RWPE1 (cell line): ENCODE data around the gene HDAC9.
"Not testable (repeated sequence)": the region's sequence is repeated elsewhere in the genome, so short reads cannot be mapped to it uniquely, and the experiment has no call there.

Experiments
- CTCF ChIA-PET: fragments of 350-600 bp; sonication (Branson Sonifier 250); formaldehyde crosslinking; extraction: SDS; loops from one replicate; lab custom pipeline; 2021; lab: Yijun Ruan, JAX
- POLR2A ChIA-PET: fragments of 400-600 bp; formaldehyde crosslinking; extraction: SDS; loops from one replicate; lab custom pipeline; 2020; ENCODE audit warnings: antibody characterized with exemption; ENCODE audit not compliant: low non-redundant PET; lab: Yijun Ruan, JAX
- DNase-seq: peaks from one replicate; pipeline ENCODE4 v3.0.0; 2012; ENCODE audit warnings: low spot score
- H3K27ac ChIP-seq: fragments of 450-650 bp; 2 replicates; pipeline ENCODE4 v1.5.1; 2017
- TF ChIP-seq, protein P1 (sequence below): fragments of 450-650 bp; conservative IDR thresholded peaks from 2 replicates; pipeline ENCODE4 v1.5.1; 2017; ENCODE audit warnings: low read depth, mild to moderate bottlenecking

HDAC9 gene

GRCh38 chr7:18724318-18724717 lies 228.8 kb downstream of the HDAC9 start:
- no peak overlapping the region for H3K27ac ChIP-seq
- ChIA-PET POLR2A (no interaction called here), CTCF (no interaction called here)
- TF ChIP-seq, protein P1, sequence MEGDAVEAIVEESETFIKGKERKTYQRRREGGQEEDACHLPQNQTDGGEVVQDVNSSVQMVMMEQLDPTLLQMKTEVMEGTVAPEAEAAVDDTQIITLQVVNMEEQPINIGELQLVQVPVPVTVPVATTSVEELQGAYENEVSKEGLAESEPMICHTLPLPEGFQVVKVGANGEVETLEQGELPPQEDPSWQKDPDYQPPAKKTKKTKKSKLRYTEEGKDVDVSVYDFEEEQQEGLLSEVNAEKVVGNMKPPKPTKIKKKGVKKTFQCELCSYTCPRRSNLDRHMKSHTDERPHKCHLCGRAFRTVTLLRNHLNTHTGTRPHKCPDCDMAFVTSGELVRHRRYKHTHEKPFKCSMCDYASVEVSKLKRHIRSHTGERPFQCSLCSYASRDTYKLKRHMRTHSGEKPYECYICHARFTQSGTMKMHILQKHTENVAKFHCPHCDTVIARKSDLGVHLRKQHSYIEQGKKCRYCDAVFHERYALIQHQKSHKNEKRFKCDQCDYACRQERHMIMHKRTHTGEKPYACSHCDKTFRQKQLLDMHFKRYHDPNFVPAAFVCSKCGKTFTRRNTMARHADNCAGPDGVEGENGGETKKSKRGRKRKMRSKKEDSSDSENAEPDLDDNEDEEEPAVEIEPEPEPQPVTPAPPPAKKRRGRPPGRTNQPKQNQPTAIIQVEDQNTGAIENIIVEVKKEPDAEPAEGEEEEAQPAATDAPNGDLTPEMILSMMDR: no peak
- no peak for DNase-seq

GRCh38 chr7:18727115-18727870 lies 231.7 kb downstream of the HDAC9 start:
- ChIA-PET CTCF (no interaction called here), POLR2A (no interaction called here)
- DNase-seq: no peak
- no peak overlapping the region for H3K27ac ChIP-seq
- TF ChIP-seq, protein P1: no peak

GRCh38 chr7:18736012-18736411 lies 240.5 kb downstream of the HDAC9 start:
- CTCF ChIA-PET, H3K27ac ChIP-seq, POLR2A ChIA-PET, DNase-seq: not testable (repeated sequence)

DNA sequence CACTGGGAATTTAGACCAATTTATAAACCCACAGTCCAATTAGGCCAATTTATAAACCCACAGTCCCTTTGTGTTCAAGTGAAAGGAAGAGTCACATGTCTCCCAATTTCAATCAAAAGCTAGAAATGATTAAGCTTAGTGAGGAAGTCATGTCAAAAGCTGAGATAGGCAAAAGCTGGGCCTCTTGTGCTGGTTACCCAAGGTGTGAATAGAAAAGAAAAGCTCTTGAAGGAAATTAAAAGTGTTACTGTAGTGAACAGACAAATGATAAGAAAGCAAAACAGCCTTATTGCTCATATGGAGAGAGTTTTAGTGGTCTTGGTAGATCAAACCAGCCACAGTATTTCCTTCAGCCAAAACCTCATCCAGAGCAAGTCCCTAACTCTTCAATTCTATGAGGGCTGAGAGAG lies 245.0 kb downstream of the HDAC9 start:
- ChIA-PET POLR2A (no interaction called here), CTCF (no interaction called here)
- DNase-seq: no peak
- TF ChIP-seq, protein P1: no peak
- no peak overlapping the region for H3K27ac ChIP-seq

DNA sequence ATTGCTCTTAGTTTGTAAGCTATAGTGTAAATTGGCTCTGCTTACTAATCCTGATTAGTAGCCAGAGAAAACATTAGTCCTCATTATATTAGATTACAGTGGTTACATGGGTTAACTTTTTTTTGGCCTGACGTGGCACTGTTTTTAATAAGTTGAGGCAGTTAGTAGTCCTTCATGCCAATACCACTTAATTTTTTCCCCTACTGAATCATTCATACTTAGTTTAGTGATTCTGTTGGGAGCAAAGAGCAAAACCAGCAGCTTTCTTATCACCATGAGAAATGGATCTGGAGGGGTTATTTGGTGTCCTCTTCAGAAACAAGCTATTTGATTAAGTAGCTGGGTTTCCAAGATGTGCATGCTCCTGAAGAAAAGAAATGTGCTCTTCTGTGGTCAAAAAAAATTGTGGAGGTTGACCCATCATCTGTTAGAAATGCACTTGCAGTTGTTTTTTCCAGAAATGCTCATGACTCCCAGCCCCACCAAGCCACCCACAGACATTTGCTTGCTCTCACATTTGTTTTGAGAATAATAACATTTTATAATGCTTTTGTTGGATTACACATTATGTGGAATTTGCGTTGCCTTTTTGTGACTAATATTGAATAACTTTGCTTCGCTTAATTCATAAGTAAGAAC lies 258.5 kb downstream of the HDAC9 start:
- TF ChIP-seq, protein P1: no peak
- no peak for DNase-seq
- H3K27ac ChIP-seq: no peak overlapping the region
- CTCF ChIA-PET: interaction anchor here (0.7 kb wide), 1 partner anchor 25 kb away, joined by 3 read pairs; no protein-coding TSS in a partner anchor
- POLR2A ChIA-PET: no interaction called here

DNA sequence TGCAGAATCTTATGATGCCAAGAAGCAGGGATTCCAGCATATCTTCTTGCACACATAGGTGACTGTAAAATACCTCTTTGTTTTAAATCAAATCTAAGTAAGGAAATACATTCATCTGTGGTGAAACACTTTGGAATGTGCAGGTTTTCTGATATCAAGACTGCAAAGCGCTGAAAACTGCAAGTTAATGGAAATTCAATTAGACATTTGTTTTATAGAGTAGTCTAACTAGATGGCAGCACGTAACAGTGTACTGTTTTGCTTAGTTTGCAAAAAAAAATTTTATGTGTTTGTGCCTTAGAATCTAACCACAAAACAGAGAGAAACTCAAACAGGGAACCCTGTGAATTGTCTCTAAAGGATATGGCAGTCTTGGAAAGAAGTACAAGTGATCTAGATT lies 259.2 kb downstream of the HDAC9 start:
- H3K27ac ChIP-seq: no peak overlapping the region
- ChIA-PET POLR2A (no interaction called here), CTCF (interaction anchor here (0.7 kb wide), 1 partner anchor 724 kb away, joined by 5 read pairs; no protein-coding TSS in a partner anchor)

More for the DNA sequence above, 259.2 kb downstream of the HDAC9 start:
- no peak for DNase-seq
- TF ChIP-seq, protein P1: no peak; the same call in 1 of the 2 replicates
